Measurements from ENCODE around the gene STX1B.

- no peak for TF ChIP-seq CTCF (conservative IDR thresholded peaks at IDR 0.05)
- TF ChIP-seq EZH2 (IDR thresholded peaks at IDR 0.05; ENCODE audit: low read depth) = no peak
Measured at GRCh38 chr16:30982548-30983288, 27.7 kb downstream of the STX1B start.
